Measurements from ENCODE around the gene PDCL2. TPM values are rescaled to one million over a fixed set of nuclear protein-coding genes. Genes with fewer than 3 reads are reported as not detected.

The PDCL2 gene
- total and polyA plus RNA-seq, 9 of the 15 experiments (the other 6 are each of a cell fraction or from before 2014, with no cell fraction given): 0.62 to 2.5 (median 1.2) TPM

DNA sequence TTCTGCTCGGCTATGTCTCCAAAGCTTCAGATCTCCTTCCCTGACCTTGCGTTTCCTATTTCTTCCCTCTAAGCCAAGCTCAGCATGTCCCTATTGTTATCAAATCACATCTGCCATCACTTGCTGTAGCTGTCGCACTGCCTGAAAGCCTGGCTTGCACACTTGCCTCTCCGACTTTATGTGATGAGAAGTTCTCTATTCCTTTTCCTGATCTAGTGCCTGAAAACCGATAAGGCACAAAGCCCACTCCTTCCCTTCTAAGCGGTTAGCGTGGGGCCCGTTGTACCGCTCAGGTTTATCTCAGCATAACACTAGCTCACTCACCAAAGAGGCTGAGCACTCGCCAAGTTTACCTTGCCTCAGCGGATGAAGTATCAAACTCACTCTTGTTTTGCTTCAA, 43.2 kb upstream of the PDCL2 start (continued):
- TF ChIP-seq RBM14 (IDR thresholded peaks at IDR 0.05; ENCODE audit: borderline replicate concordance, insufficient read depth, low read depth, low read length) (no peak), SMARCA4 (IDR thresholded peaks at IDR 0.05) (peak; percentile 54; the same call in 1 of the 2 replicates), ZNF263 (CRISPR knock-in tag; IDR thresholded peaks at IDR 0.05; ENCODE audit: borderline replicate concordance) (0 out of 2 replicates have a peak, but pooled peaks have one; percentile 5), ZNF274 (IDR thresholded peaks at IDR 0.05; ENCODE audit: borderline replicate concordance, low read depth, low read length) (no peak), ZNF224 (CRISPR knock-in tag; IDR thresholded peaks at IDR 0.05) (no peak), SOX6 (IDR thresholded peaks at IDR 0.05) (0 out of 2 replicates have a peak, but pooled peaks have one; percentile 26), GTF2E2 (tag; IDR thresholded peaks at IDR 0.05) (no peak), MAFG (tag; conservative IDR thresholded peaks at IDR 0.05) (no peak), PREB (CRISPR knock-in tag; IDR thresholded peaks at IDR 0.05) (no peak), PHB (CRISPR knock-in tag; IDR thresholded peaks at IDR 0.05) (no peak), ZNF24 (IDR thresholded peaks at IDR 0.05) (no peak), DDX20 (tag; IDR thresholded peaks at IDR 0.05; ENCODE audit: low read depth) (no peak)
- TF ChIP-seq, protein P1, sequence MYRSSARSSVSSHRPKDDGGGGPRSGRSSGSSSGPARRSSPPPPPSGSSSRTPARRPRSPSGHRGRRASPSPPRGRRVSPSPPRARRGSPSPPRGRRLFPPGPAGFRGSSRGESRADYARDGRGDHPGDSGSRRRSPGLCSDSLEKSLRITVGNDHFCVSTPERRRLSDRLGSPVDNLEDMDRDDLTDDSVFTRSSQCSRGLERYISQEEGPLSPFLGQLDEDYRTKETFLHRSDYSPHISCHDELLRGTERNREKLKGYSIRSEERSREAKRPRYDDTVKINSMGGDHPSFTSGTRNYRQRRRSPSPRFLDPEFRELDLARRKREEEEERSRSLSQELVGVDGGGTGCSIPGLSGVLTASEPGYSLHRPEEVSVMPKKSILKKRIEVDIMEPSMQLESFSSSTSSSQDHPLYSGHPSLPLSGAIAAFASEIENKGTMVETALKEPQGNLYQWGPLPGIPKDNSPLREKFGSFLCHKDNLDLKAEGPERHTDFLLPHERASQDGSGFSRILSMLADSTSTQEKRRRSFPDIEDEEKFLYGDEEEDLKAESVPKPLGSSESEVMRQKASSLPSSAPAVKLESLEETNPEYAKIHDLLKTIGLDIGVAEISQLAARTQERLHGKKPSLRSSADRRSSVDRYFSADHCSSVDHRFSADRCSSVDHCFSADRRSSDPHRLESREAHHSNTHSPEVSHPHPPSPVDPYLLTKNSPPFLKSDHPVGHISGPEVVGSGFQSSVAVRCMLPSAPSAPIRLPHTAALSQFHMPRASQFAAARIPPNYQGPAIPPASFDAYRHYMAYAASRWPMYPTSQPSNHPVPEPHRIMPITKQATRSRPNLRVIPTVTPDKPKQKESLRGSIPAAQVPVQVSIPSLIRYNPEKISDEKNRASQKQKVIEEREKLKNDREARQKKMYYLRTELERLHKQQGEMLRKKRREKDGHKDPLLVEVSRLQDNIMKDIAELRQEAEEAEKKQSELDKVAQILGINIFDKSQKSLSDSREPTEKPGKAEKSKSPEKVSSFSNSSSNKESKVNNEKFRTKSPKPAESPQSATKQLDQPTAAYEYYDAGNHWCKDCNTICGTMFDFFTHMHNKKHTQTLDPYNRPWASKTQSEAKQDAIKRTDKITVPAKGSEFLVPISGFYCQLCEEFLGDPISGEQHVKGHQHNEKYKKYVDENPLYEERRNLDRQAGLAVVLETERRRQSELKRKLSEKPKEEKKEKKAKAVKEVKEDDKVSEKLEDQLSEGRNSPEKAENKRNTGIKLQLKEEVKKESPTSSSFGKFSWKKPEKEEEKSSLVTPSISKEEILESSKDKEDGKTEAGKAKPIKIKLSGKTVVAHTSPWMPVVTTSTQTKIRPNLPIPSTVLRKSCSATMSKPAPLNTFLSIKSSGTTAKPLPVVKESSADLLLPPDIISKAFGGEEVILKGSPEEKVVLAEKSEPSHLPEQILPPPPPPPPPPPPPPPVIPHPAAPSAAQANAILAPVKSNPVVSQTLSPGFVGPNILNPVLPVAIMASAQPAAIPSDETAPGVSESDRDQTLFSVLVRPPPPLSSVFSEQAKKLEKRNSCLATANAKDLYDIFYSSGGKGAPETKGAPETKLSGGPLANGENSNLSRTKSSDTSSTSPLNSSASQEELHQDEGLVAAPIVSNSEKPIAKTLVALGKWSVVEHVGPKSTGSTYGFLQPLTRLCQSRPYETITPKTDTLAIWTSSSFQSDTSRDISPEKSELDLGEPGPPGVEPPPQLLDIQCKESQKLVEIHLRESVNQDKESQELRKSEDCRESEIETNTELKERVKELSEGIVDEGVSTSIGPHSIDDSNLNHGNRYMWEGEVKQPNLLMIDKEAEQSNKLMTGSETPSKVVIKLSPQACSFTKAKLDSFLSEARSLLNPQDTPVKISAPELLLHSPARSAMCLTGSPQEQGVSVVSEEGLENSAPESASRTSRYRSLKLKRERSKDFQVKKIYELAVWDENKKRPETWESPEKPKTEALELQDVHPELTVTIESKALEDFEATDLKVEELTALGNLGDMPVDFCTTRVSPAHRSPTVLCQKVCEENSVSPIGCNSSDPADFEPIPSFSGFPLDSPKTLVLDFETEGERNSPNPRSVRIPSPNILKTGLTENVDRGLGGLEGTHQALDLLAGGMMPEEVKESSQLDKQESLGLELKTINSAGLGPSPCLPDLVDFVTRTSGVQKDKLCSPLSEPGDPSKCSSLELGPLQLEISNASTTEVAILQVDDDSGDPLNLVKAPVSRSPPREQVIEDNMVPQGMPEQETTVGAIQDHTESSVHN (IDR thresholded peaks at IDR 0.05; ENCODE audit: borderline replicate concordance in 1 of 2, low read depth in 1 of 2): no peak
- TF ChIP-seq, protein P2, sequence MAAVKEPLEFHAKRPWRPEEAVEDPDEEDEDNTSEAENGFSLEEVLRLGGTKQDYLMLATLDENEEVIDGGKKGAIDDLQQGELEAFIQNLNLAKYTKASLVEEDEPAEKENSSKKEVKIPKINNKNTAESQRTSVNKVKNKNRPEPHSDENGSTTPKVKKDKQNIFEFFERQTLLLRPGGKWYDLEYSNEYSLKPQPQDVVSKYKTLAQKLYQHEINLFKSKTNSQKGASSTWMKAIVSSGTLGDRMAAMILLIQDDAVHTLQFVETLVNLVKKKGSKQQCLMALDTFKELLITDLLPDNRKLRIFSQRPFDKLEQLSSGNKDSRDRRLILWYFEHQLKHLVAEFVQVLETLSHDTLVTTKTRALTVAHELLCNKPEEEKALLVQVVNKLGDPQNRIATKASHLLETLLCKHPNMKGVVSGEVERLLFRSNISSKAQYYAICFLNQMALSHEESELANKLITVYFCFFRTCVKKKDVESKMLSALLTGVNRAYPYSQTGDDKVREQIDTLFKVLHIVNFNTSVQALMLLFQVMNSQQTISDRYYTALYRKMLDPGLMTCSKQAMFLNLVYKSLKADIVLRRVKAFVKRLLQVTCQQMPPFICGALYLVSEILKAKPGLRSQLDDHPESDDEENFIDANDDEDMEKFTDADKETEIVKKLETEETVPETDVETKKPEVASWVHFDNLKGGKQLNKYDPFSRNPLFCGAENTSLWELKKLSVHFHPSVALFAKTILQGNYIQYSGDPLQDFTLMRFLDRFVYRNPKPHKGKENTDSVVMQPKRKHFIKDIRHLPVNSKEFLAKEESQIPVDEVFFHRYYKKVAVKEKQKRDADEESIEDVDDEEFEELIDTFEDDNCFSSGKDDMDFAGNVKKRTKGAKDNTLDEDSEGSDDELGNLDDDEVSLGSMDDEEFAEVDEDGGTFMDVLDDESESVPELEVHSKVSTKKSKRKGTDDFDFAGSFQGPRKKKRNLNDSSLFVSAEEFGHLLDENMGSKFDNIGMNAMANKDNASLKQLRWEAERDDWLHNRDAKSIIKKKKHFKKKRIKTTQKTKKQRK (IDR thresholded peaks at IDR 0.05; ENCODE audit: borderline replicate concordance, low read depth, low read length): no peak
- TF ChIP-seq, protein P3, sequence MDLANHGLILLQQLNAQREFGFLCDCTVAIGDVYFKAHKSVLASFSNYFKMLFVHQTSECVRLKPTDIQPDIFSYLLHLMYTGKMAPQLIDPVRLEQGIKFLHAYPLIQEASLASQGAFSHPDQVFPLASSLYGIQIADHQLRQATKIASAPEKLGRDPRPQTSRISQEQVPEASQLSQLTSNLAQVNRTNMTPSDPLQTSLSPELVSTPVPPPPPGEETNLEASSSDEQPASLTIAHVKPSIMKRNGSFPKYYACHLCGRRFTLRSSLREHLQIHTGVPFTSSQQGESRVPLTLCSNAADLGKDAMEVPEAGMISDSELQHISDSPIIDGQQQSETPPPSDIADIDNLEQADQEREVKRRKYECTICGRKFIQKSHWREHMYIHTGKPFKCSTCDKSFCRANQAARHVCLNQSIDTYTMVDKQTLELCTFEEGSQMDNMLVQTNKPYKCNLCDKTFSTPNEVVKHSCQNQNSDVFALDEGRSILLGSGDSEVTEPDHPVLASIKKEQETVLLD (IDR thresholded peaks at IDR 0.05): 0 out of 2 replicates have a peak, but pooled peaks have one; percentile 50

All from K562 (cell line).